ENCODE data around the gene USH1C. TPM values are rescaled to one million over a fixed set of nuclear protein-coding genes. Genes with fewer than 3 reads are reported as not detected.

The USH1C gene
- polyA plus RNA-seq, 3 donors from 2014 or later: not detected

DNA sequence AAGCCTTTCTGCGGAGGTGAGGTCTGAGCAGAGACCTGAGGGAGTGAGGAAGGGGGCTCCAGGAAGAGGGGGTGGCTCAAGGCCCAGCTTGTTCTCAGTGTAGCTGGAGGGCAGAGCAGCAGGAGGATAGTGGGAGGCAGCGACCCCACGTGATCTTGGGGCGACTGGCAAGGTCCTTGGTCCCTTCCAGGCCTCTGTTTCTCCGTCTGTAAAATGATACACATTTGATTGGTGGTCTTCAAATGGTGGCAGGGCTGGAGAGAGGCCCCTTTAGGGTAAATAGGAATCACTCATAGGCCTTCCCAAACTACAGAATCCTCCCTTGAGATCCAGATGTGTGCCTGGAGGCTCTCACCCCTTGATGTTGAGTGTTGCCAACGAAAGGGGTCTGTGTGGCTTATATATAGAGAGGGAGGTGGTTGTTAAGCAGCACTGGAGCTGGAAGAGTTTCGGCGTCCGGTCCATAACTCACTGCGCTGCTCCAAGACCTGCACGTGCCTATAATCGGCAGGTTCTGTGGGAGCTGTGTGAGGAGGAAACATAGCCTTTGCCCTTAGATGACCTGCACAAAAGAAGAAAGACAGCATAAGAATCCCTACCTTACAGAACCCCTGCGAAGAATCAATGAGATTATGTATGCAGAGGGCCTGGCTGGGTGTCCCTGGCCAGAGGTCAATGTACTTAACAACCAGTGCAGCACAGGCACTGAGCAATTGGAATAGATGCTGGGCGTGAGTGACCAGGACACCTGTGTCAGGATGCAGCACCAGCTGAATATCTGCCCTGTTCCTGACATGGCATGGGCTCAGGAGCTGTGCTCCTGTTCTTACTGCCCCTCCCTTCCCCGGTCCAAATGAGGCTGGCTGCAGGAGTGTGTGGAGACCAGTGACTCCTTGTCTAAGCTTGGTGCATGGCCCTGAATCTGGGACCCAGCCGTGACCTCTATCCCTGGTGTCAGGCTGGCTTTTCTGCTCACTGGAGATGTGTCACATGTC lies 31.5 kb upstream of the USH1C start:
- Mint-ChIP-seq H3K27me3 (ENCODE audit: low read depth in 3 of 3) (peaks cover 1 to 6% (median 3%) of the 10 kb centered on the region in 3 donors), H3K4me3 (no peak overlapping the region), H3K36me3 (no peaks in the 10 kb centered on the region), H3K27ac (no peak overlapping the region), H3K4me1 (peaks cover 0 to 2% of the 10 kb centered on the region in 2 donors), H3K9me3 (no peaks in the 10 kb centered on the region)
- DNase-seq: no peak

DNA sequence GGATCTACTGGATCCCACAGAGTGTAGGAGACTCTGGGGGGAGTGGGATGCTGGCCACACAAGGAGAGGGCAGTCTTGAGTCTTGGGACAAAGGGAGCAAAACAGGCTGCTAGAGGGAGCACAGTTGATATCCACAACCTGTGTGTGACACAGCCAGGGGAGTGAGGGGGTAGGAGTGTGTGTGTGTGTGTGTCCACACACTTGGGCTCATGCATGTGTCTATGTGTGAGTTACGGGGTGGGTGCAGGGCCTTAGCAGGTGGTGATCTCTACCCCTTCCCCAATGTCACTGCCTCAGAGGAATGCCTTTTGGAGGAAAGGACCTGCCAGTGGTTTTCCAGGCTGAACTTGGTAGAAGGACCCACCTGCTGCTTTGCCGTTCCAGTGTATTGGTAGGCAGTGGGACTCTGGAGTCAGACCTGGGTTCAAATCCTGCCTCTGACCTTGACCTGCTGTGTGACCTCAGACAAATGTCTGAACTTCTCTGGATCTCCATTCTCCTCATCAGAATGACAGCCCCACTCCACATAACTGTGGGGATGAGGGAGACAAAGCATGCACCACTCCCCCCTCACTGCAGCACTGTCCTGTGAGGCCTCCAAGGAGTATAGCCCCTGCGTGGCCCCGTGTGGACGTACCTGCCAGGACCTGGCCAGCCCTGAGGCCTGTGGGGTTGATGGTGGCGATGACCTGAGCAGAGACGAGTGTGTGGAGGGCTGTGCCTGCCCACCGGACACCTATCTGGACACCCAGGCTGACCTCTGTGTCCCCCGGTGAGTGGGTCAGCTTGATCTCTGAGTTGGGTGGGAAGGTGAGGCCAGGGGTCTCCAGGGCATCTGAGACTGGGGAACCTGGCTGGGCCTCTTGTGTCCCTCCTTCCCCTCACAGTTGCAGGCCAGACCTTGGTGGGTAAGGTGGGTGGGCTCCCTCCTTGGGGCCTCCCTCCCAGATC lies 30.2 kb upstream of the USH1C start:
- peaks cover 0 to 2% of the 10 kb centered on the region in 2 donors for H3K4me1 Mint-ChIP-seq
- DNase-seq: no peak
- no peak overlapping the region for H3K4me3 Mint-ChIP-seq
- no peak overlapping the region for H3K27ac Mint-ChIP-seq
- peaks cover 1 to 2% (median 2%) of the 10 kb centered on the region in 3 donors for H3K27me3 Mint-ChIP-seq (ENCODE audit: low read depth in 3 of 3)
- no peaks in the 10 kb centered on the region for H3K9me3 Mint-ChIP-seq
- no peaks in the 10 kb centered on the region for H3K36me3 Mint-ChIP-seq

GRCh38 chr11:17573526-17573925 lies 29.3 kb upstream of the USH1C start:
- Mint-ChIP-seq H3K27me3 (ENCODE audit: low read depth in 3 of 3) (peaks cover 1 to 3% (median 2%) of the 10 kb centered on the region in 3 donors), H3K4me1 (peaks cover 0 to 2% of the 10 kb centered on the region in 2 donors), H3K27ac (no peak overlapping the region), H3K9me3 (no peaks in the 10 kb centered on the region), H3K4me3 (no peak overlapping the region), H3K36me3 (no peaks in the 10 kb centered on the region)
- no peak for DNase-seq

GRCh38 chr11:17572791-17573460 lies 28.7 kb upstream of the USH1C start:
- Mint-ChIP-seq H3K4me3 (no peak overlapping the region), H3K27ac (no peak overlapping the region), H3K27me3 (ENCODE audit: low read depth in 3 of 3) (peaks cover 1 to 3% (median 2%) of the 10 kb centered on the region in 3 donors), H3K4me1 (peaks cover 0 to 2% of the 10 kb centered on the region in 2 donors), H3K36me3 (no peaks in the 10 kb centered on the region), H3K9me3 (no peaks in the 10 kb centered on the region)
- no peak for DNase-seq

DNA sequence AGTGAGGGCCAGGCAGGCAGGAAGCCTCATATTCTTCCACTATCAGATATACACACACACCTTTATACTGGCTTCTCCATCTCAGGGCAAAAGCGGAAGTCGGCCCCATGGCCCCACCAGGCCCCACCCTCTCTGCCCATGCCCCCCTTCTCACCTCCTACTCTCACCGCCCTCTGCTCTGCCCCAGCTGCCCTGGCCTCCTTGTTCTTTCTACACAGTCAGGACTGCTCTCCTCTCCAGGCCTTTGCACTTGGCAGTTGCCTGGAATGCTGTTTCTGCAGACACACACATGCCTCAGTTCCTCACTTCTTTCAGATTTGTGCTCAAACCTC lies 28.1 kb upstream of the USH1C start:
- no peaks in the 10 kb centered on the region for H3K36me3 Mint-ChIP-seq
- no peak for DNase-seq
- H3K27ac Mint-ChIP-seq: no peak overlapping the region
- peaks cover 1 to 3% (median 2%) of the 10 kb centered on the region in 3 donors for H3K27me3 Mint-ChIP-seq (ENCODE audit: low read depth in 3 of 3)
- no peaks in the 10 kb centered on the region for H3K9me3 Mint-ChIP-seq
- no peak overlapping the region for H3K4me3 Mint-ChIP-seq
- H3K4me1 Mint-ChIP-seq: peaks cover 0 to 2% of the 10 kb centered on the region in 2 donors

DNA sequence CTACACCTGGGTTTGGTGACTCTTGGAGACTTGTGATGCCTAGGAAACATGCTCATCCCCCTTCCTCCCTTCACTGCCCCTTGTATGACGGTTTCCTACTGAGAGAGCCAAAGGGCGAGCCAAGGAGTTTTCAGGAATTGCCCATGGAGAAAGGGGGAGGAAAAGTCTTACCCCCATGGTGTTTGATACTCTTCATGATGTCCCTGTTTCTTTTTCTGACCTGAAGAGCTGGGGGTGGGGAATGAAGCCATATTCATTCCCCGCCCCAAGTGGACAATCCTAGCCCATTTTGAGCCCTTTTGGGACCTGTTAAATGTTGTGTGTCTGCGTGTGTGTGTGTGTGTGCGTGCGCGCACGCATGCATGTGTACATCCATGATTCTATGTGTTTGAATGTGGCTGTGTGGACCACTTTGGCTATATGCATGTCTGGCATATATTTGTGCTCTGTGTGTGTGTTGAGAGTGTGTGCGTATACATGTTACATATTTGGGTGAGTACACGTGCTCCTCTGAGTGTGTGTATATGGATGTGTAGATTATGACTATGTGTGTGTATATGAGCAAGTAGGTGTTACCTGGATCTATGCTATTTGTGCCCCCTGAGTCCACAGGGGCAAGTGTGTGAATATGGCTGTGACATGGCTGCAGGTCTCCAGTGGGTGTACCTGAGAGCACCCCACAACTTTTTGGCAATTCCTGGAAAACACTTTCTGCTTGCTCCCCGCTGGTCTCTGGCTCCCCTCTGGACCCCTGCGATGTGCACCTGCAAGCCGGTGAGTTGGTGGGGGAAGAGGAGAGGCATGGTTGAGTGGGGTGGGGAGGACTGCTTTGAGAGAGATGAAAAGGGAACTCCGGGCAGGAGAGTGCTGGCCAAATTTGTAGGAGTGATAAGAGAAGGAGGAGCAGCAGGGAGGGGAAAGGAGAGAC lies 27.5 kb upstream of the USH1C start:
- Mint-ChIP-seq H3K27ac (no peak overlapping the region), H3K9me3 (no peaks in the 10 kb centered on the region), H3K36me3 (no peaks in the 10 kb centered on the region), H3K4me1 (peaks cover 0 to 2% of the 10 kb centered on the region in 2 donors), H3K27me3 (ENCODE audit: low read depth in 3 of 3) (peaks cover 0 to 3% (median 2%) of the 10 kb centered on the region in 3 donors), H3K4me3 (no peak overlapping the region)
- no peak for DNase-seq

DNA sequence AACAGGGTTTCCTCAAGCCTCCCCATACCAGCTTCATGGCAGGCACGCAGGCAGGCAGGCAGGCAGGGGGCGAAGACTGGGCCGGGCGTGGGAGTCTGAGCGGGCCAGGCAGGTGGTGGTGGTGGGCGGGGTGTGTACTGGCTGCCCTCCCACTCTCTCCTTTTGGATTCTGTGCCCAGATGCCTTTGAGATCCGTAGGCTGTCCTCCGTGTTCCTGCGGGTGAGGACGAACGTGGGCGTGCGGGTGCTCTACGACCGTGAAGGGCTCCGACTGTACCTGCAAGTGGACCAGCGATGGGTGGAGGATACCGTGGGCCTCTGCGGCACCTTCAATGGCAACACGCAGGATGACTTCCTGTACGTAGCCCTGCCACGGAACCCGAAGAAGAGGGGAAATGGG lies 25.8 kb upstream of the USH1C start:
- Mint-ChIP-seq H3K9me3 (no peaks in the 10 kb centered on the region), H3K36me3 (no peaks in the 10 kb centered on the region), H3K27ac (no peak overlapping the region), H3K4me1 (peaks cover 0 to 2% of the 10 kb centered on the region in 2 donors), H3K27me3 (ENCODE audit: low read depth in 3 of 3) (peaks cover 0 to 3% (median 0%) of the 10 kb centered on the region in 3 donors), H3K4me3 (no peak overlapping the region)
- DNase-seq: no peak

DNA sequence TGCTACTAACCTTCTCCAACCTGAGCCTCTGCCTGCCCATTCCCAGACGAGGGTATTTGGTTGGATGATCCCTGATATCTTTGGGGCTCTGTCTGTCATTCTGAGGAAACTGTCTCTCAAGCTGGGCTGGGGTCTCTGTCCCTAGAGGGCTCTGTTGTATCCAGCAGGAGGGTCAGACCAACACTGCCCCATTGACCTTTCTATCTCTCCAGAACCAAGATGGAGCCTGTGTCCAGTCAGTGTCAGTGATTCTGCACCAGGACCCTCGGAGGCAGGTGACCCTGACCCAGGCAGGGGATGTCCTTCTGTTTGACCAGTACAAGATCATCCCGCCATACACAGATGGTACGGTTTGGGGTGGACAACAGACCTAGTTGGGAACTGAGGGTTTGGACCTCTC lies 24.7 kb upstream of the USH1C start:
- Mint-ChIP-seq H3K4me1 (peaks cover 0 to 2% of the 10 kb centered on the region in 2 donors), H3K27me3 (ENCODE audit: low read depth in 3 of 3) (peaks cover 0 to 3% (median 0%) of the 10 kb centered on the region in 3 donors), H3K9me3 (no peaks in the 10 kb centered on the region), H3K36me3 (no peaks in the 10 kb centered on the region), H3K27ac (no peak overlapping the region), H3K4me3 (no peak overlapping the region)
- DNase-seq: no peak

GRCh38 chr11:17564687-17565042 lies 20.4 kb upstream of the USH1C start:
- no peaks in the 10 kb centered on the region for H3K36me3 Mint-ChIP-seq
- H3K4me1 Mint-ChIP-seq: no peaks in the 10 kb centered on the region
- no peak overlapping the region for H3K27ac Mint-ChIP-seq
- H3K27me3 Mint-ChIP-seq (ENCODE audit: low read depth in 3 of 3): peaks cover 0 to 1% (median 0%) of the 10 kb centered on the region in 3 donors
- no peaks in the 10 kb centered on the region for H3K9me3 Mint-ChIP-seq
- H3K4me3 Mint-ChIP-seq: no peak overlapping the region
- DNase-seq: no peak

- no peaks in the 10 kb centered on the region for H3K27me3 Mint-ChIP-seq (ENCODE audit: low read depth in 3 of 3)
- no peaks in the 10 kb centered on the region for H3K9me3 Mint-ChIP-seq
- H3K4me3 Mint-ChIP-seq: no peak overlapping the region
- H3K4me1 Mint-ChIP-seq: no peaks in the 10 kb centered on the region
- H3K27ac Mint-ChIP-seq: no peak overlapping the region
- no peak for DNase-seq
- H3K36me3 Mint-ChIP-seq: no peaks in the 10 kb centered on the region
Observed at GRCh38 chr11:17563961-17564686, 19.9 kb upstream of the USH1C start.

GRCh38 chr11:17563231-17563646 lies 19.0 kb upstream of the USH1C start:
- Mint-ChIP-seq H3K27ac (no peak overlapping the region), H3K27me3 (ENCODE audit: low read depth in 3 of 3) (peaks cover 0 to 5% (median 0%) of the 10 kb centered on the region in 3 donors), H3K9me3 (no peaks in the 10 kb centered on the region), H3K4me3 (no peak overlapping the region), H3K36me3 (no peaks in the 10 kb centered on the region), H3K4me1 (no peaks in the 10 kb centered on the region)
- DNase-seq: no peak

DNA sequence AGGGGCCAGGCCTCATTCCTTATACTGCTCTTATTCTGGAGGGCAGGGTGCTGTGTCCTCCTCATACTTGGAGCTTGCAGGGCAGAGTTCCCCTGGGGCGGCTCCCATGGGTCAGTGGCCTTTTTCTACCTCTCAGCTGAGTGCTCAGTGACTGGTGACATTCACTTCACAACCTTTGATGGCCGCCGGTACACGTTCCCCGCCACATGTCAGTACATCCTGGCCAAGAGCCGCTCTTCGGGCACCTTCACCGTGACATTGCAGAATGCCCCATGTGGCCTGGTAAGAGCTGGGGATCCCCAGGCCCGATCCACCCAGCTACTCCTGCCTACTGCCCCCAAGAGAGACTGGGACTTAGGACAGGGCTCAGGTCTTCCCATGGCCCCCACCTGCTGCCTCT lies 17.3 kb upstream of the USH1C start:
- no peaks in the 10 kb centered on the region for H3K9me3 Mint-ChIP-seq
- H3K27ac Mint-ChIP-seq: no peak overlapping the region
- H3K36me3 Mint-ChIP-seq: no peaks in the 10 kb centered on the region
- H3K27me3 Mint-ChIP-seq (ENCODE audit: low read depth in 3 of 3): peaks cover under 1 to 5% (median 1%) of the 10 kb centered on the region in 3 donors
- DNase-seq: no peak
- no peak overlapping the region for H3K4me3 Mint-ChIP-seq
- no peaks in the 10 kb centered on the region for H3K4me1 Mint-ChIP-seq
